Transverse colon (tissue), 4 donors: ENCODE measurements around the gene TAS2R46. TPM values are rescaled to one million over a fixed set of nuclear protein-coding genes. Genes with fewer than 3 reads are reported as not detected.
"Not testable (repeated sequence)": the region's sequence is repeated elsewhere in the genome, so short reads cannot be mapped to it uniquely, and the experiment has no call there.

Source experiments
- DNase-seq: peaks from one replicate; pipeline ENCODE4 v3.0.0-alpha.2; 2019
- H3K27ac ChIP-seq, 4 donors: fragments of 200-600 bp; sonication (generic); 2 replicates each; pipeline ENCODE4 v1.5.1; 2016 to 2018; ENCODE audit warnings: inconsistent platforms in 4 of 4
- H3K27me3 ChIP-seq: fragments of 200-600 bp; sonication (generic); 2 replicates; pipeline ENCODE4 v1.5.1; 2017; ENCODE audit warnings: inconsistent platforms
- H3K36me3 ChIP-seq, 4 donors: fragments of 200-600 bp; sonication (generic); 2 replicates each; pipeline ENCODE4 v1.5.1; 2017 to 2019; ENCODE audit warnings: inconsistent platforms in 4 of 4
- H3K4me1 ChIP-seq, 4 donors: fragments of 200-600 bp; sonication (generic); 2 replicates each; pipeline ENCODE4 v1.5.1; 2017 to 2020; ENCODE audit warnings: inconsistent platforms in 4 of 4
- H3K4me3 ChIP-seq, 4 donors: fragments of 200-600 bp; sonication (generic); 1 replicate in 1 of 4; 2 replicates in 3 of 4; pipeline versions ENCODE4 v1.5.1 to v1.6.1; 2017 to 2019; ENCODE audit warnings: inconsistent platforms in 4 of 4
- H3K9me3 ChIP-seq, 2 donors: fragments of 200-600 bp; sonication (generic); 2 replicates each; pipeline ENCODE4 v1.5.1; 2017 to 2019; ENCODE audit warnings: inconsistent platforms in 2 of 2
- EP300 ChIP-seq: sonication (generic); formaldehyde crosslinking; IDR thresholded peaks from one replicate; pipeline ENCODE4 v1.6.1; 2017; ENCODE audit warnings: antibody characterized with exemption, low read depth
- POLR2A ChIP-seq: fragments of 450-650 bp; IDR thresholded peaks from one replicate; pipeline ENCODE4 v1.6.1; 2016; ENCODE audit warnings: antibody characterized with exemption, mild to moderate bottlenecking, moderate library complexity
- POLR2AphosphoS5 ChIP-seq, 3 donors: sonication (generic); formaldehyde crosslinking; IDR thresholded peaks; one replicate each; pipeline ENCODE4 v1.6.1; 2016; ENCODE audit warnings: antibody characterized with exemption in 3 of 3
- WGBS, 2 donors: methylation state at CpG; one replicate each; pipeline ENCODE4 v1.1.5; 2018; ENCODE audit warnings: low coverage in 1 of 2; 5-methylcytosine and 5-hydroxymethylcytosine counted together
- in situ Hi-C, 4 donors: fragments of 200-750 bp; cut with MboI; loops; one replicate each; pipeline versions ENCODE4 v1.15.0 to v1.15.1; 2017; ENCODE audit warnings: low sequenced_read_pairs in 3 of 4, low pct_ligation_motif_present in 1 of 4, low pct_unique_long_range_greater_than_20kb in 1 of 4
- intact Hi-C: fragments of 100-400 bp; cut with DNase I; formaldehyde crosslinking; loops from one replicate; pipeline ENCODE4 v1.15.1; 2023; ENCODE audit warnings: low total_unique reads
- total RNA-seq, 4 donors: library from RNA; depleted of rRNA; stranded (reverse); fragments of >200 nt; gene quantifications; one replicate each; pipeline ENCODE4 v1.1.0, GENCODE V29; 2016
- TF ChIP-seq, protein P1 (sequence below), 5 experiments: fragments of 200-600 bp in 3 of 5; fragments of 450-650 bp in 2 of 5; sonication (generic) in 3 of 5; IDR thresholded peaks; 1 replicate in 2 of 5; 2 replicates in 3 of 5; pipeline ENCODE4 v1.5.1; 2016 to 2017; ENCODE audit warnings: antibody characterized with exemption in 5 of 5, inconsistent platforms in 3 of 5, mild to moderate bottlenecking in 2 of 5, moderate library complexity in 1 of 5

Gene TAS2R46, protein sequence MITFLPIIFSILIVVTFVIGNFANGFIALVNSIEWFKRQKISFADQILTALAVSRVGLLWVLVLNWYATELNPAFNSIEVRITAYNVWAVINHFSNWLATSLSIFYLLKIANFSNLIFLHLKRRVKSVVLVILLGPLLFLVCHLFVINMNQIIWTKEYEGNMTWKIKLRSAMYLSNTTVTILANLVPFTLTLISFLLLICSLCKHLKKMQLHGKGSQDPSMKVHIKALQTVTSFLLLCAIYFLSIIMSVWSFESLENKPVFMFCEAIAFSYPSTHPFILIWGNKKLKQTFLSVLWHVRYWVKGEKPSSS
- total RNA-seq = 1 to 10 TPM in 2 of 4 donors, not detected in 2; 2.4 to 3.8 TPM

- H3K36me3 ChIP-seq, in situ Hi-C loops, H3K27ac ChIP-seq, intact Hi-C loops, H3K27me3 ChIP-seq, H3K9me3 ChIP-seq, DNase-seq, H3K4me1 ChIP-seq, H3K4me3 ChIP-seq: not testable (repeated sequence)
- 80 to 100% methylated on average over 1 of the region's 1 CpG for WGBS, 2 donors
These were observed at the start of gene TAS2R46 for GRCh38 chr12:11062194-11062593. TAS2R46 (minus strand) TSS chr12:11062294; CDS start chr12:11062294, 0 bp downstream.

DNA sequence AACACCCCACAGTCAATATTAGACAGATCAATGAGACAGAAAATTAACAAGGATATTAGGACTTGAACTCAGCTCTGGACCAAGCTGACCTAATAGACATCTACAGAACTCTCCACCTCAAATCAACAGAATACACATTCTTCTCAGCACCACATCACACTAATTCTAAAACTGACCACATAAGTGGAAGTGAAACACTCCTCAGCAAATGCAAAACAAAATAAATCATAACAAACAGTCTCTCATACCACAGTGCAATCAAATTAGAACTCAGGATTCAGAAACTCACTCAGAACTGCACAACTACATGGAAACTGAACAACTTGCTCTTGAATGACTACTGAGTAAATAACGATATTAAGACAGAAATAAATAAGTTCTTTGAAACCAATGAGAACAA, 49.1 kb upstream of the TAS2R46 start:
- H3K27ac ChIP-seq, H3K4me1 ChIP-seq, H3K4me3 ChIP-seq, in situ Hi-C loops, DNase-seq, intact Hi-C loops, H3K27me3 ChIP-seq: not testable (repeated sequence)
- H3K36me3 ChIP-seq = peaks cover 0 to 17% (median 0%) of the 10 kb centered on the region in 4 donors
- peaks cover 0 to 15% of the 10 kb centered on the region in 2 donors for H3K9me3 ChIP-seq
- WGBS, 2 donors = 80 to 81% methylated on average over 1 of the region's 1 CpG

- intact Hi-C loops (no loop called here), in situ Hi-C loops (no loop called here)
- no peak overlapping the region for H3K27ac ChIP-seq
- no peak for TF ChIP-seq POLR2AphosphoS5 (IDR thresholded peaks at IDR 0.05)
- no peak for TF ChIP-seq EP300
- TF ChIP-seq POLR2A = no peak
- TF ChIP-seq, protein P1, sequence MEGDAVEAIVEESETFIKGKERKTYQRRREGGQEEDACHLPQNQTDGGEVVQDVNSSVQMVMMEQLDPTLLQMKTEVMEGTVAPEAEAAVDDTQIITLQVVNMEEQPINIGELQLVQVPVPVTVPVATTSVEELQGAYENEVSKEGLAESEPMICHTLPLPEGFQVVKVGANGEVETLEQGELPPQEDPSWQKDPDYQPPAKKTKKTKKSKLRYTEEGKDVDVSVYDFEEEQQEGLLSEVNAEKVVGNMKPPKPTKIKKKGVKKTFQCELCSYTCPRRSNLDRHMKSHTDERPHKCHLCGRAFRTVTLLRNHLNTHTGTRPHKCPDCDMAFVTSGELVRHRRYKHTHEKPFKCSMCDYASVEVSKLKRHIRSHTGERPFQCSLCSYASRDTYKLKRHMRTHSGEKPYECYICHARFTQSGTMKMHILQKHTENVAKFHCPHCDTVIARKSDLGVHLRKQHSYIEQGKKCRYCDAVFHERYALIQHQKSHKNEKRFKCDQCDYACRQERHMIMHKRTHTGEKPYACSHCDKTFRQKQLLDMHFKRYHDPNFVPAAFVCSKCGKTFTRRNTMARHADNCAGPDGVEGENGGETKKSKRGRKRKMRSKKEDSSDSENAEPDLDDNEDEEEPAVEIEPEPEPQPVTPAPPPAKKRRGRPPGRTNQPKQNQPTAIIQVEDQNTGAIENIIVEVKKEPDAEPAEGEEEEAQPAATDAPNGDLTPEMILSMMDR (IDR thresholded peaks at IDR 0.05) = no peak
- 75 to 100% methylated on average over 1 to 2 of the region's 2 CpGs for WGBS, 2 donors
- no peaks in the 10 kb centered on the region for H3K4me1 ChIP-seq
- peaks cover 0 to 10% (median 0%) of the 10 kb centered on the region in 4 donors for H3K36me3 ChIP-seq
- no peaks in the 10 kb centered on the region for H3K27me3 ChIP-seq
- peaks cover 0 to 15% of the 10 kb centered on the region in 2 donors for H3K9me3 ChIP-seq
- DNase-seq = no peak
- no peak overlapping the region for H3K4me3 ChIP-seq
These were observed 46.8 kb upstream of the TAS2R46 start for GRCh38 chr12:11108862-11109261.

DNA sequence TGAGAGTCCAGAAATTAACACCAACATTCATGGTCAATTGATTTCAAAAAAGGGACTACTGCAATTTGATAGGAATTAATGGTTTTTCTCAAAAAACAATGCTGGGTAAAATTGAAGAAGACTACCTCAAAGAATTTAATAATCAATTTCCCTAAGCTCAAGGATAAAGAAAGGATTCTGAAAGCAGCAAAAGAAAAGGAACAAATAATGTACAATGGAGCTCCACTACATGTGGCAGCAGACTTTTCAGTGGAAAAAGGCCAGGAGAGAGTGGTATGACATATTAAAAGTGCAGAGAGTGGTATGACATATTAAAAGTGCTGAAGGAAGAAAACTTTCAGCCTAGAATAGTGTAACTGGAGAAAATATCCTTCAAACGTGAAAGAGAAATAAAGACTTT, 45.6 kb upstream of the TAS2R46 start:
- TF ChIP-seq EP300 = no peak
- TF ChIP-seq, protein P1 (IDR thresholded peaks at IDR 0.05) = no peak
- TF ChIP-seq POLR2A = no peak
- no peak for TF ChIP-seq POLR2AphosphoS5 (IDR thresholded peaks at IDR 0.05)
- 96 to 100% methylated on average over 1 of the region's 1 CpG for WGBS, 2 donors

GRCh38 chr12:11106288-11106687, 44.2 kb upstream of the TAS2R46 start:
- no peak for TF ChIP-seq POLR2AphosphoS5 (IDR thresholded peaks at IDR 0.05)
- TF ChIP-seq, protein P1 (IDR thresholded peaks at IDR 0.05) = no peak
- no peak for TF ChIP-seq EP300
- no peak for TF ChIP-seq POLR2A
- intact Hi-C loops = no loop called here
- H3K36me3 ChIP-seq = peaks cover 0 to 10% (median 0%) of the 10 kb centered on the region in 4 donors
- no peak for DNase-seq
- H3K4me1 ChIP-seq = no peaks in the 10 kb centered on the region
- H3K9me3 ChIP-seq = peaks cover 0 to 12% of the 10 kb centered on the region in 2 donors
- in situ Hi-C loops = no loop called here
- H3K27ac ChIP-seq = no peak overlapping the region
- H3K27me3 ChIP-seq = no peaks in the 10 kb centered on the region
- WGBS, 2 donors = 93 to 95% methylated on average over 2 of the region's 2 CpGs
- no peak overlapping the region for H3K4me3 ChIP-seq

More for the DNA sequence above, 45.6 kb upstream of the TAS2R46 start:
- intact Hi-C loops (no loop called here), in situ Hi-C loops (no loop called here)
- no peak overlapping the region for H3K4me3 ChIP-seq
- no peaks in the 10 kb centered on the region for H3K27me3 ChIP-seq
- H3K27ac ChIP-seq = no peak overlapping the region
- H3K36me3 ChIP-seq = peaks cover 0 to 10% (median 0%) of the 10 kb centered on the region in 4 donors
- no peaks in the 10 kb centered on the region for H3K4me1 ChIP-seq
- no peak for DNase-seq
- peaks cover 0 to 21% of the 10 kb centered on the region in 2 donors for H3K9me3 ChIP-seq
